Raji (cell line): ENCODE measurements around the gene WARS2.

ENCODE experiments used
- POLR2A ChIP-seq: IDR thresholded peaks from 2 replicates; pipeline ENCODE4 v1.6.1; 2011; ENCODE audit warnings: low read depth, low read length, control low read depth; ENCODE audit not compliant: insufficient read depth

Gene WARS2

GRCh38 chr1:119011116-119011515, 129.3 kb downstream of the WARS2 start:
- TF ChIP-seq POLR2A = no peak

GRCh38 chr1:119010201-119010600, 130.3 kb downstream of the WARS2 start:
- TF ChIP-seq POLR2A = no peak

GRCh38 chr1:119009312-119009655, 131.2 kb downstream of the WARS2 start:
- no peak for TF ChIP-seq POLR2A

- no peak for TF ChIP-seq POLR2A
Measured at GRCh38 chr1:119008483-119009311, 131.8 kb downstream of the WARS2 start.

GRCh38 chr1:119007670-119008482, 132.6 kb downstream of the WARS2 start:
- TF ChIP-seq POLR2A = no peak

GRCh38 chr1:119007339-119007669, 133.1 kb downstream of the WARS2 start:
- TF ChIP-seq POLR2A = no peak

- no peak for TF ChIP-seq POLR2A
Measured at GRCh38 chr1:119006406-119007279, 133.8 kb downstream of the WARS2 start.

GRCh38 chr1:119005724-119006405, 134.6 kb downstream of the WARS2 start:
- no peak for TF ChIP-seq POLR2A

GRCh38 chr1:119004781-119005180, 135.7 kb downstream of the WARS2 start:
- no peak for TF ChIP-seq POLR2A

GRCh38 chr1:119004129-119004527, 136.3 kb downstream of the WARS2 start:
- no peak for TF ChIP-seq POLR2A

GRCh38 chr1:119003413-119004128, 136.9 kb downstream of the WARS2 start:
- no peak for TF ChIP-seq POLR2A

- TF ChIP-seq POLR2A = no peak
Measured at GRCh38 chr1:119002028-119002686, 138.3 kb downstream of the WARS2 start.

GRCh38 chr1:119001181-119002027, 139.0 kb downstream of the WARS2 start:
- no peak for TF ChIP-seq POLR2A
